GM15510 (cell line): ENCODE measurements around the gene FBLN2.

Experiments
- POLR2A ChIP-seq: IDR thresholded peaks from 3 replicates; pipeline ENCODE4 v1.6.1; 2011; ENCODE audit warnings: borderline replicate concordance; ENCODE audit not compliant: insufficient read length; ENCODE audit errors: extremely low read depth

Gene FBLN2

GRCh38 chr3:13666781-13667709, 118.1 kb downstream of the FBLN2 start:
- TF ChIP-seq POLR2A = no peak

- TF ChIP-seq POLR2A = no peak
Observed at GRCh38 chr3:13668136-13668535, 119.2 kb downstream of the FBLN2 start.

DNA sequence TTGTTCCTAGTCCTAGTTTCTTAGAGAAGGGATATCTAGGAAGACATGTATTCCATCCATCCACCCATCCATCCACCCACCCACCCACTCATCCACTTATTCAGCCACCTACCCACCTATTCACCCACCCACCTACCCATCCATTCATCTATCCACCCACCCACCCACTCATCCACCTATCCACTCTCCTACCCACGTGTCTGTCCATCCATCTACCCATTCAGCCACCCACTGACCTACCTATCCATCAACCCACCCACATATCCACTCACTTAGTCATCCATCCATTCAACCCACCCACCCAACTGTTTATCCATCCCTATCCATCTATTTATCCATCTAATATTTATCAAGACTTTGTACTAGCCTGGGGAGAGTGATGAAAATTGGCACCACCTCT, 120.5 kb downstream of the FBLN2 start:
- TF ChIP-seq POLR2A = no peak

GRCh38 chr3:13670292-13670691, 121.4 kb downstream of the FBLN2 start:
- TF ChIP-seq POLR2A = no peak

DNA sequence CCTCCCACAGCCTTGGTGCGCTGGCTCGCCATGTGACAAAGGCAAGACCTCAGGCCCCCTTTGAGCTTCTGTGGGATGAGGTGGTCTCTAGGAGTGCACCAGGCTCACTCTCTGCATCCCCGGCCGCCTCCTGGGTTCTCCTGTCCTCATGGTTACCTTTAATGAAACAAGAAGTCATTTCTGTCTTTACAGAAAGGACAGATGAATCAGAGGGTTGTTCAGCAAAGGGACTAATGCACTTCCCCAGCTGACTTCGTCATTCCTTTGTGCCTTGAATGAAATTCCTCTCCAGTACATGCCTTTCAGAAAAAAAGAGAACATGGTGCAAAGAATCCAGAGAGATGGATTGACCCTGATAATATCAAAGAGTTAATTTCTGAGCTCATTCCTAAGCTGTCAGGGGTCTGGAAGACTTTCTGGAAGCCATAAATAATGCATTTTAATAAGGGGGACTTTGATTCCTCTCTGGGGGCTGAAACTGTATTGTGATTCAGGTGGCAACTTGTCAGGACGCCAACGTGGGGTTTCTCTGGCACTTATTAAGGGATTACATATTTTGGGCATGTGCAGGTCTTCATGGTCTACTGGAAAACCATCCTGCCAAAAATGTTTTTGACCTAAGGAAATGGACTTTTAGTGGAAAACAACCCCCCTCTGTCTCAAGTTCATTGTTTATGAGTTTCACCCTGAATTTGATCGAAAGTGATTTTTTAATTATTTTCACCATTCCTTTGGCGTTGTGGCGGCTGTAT, 122.7 kb downstream of the FBLN2 start:
- no peak for TF ChIP-seq POLR2A

- TF ChIP-seq POLR2A = no peak
Observed at GRCh38 chr3:13673207-13673606, 124.3 kb downstream of the FBLN2 start.

DNA sequence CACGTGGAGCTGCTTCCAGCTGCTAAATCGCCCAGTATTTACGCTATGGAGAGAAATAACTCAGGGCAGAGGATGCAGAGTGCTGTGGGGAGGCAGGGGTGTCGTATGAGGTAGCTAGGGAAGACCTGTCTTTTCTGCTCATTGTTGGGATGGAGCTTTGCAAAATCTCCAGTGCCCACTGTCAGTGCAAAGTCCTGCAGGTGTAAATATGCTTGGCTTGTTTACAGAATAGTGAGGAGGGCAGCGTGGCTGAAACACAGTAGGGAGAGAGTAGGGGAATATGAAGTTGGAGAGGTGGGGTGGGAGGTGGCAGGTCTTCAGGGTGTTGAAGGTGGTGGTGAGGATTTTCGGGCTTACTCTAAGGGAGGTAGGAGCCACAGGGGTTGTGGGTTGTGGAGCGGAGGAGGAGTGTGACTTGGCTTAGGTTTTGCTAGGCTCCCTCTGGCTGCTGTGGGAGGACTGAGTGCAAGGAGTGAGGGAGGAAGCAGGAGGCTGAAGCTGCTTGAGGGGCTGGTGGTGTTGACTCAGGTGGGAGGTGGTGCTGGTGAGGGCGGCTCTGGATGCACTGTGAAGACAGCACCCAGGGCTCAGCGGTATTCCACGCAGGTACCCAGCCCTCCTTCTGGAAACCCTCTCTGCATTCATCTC, 125.7 kb downstream of the FBLN2 start:
- TF ChIP-seq POLR2A = no peak

GRCh38 chr3:13676356-13677017, 127.6 kb downstream of the FBLN2 start:
- TF ChIP-seq POLR2A = no peak

DNA sequence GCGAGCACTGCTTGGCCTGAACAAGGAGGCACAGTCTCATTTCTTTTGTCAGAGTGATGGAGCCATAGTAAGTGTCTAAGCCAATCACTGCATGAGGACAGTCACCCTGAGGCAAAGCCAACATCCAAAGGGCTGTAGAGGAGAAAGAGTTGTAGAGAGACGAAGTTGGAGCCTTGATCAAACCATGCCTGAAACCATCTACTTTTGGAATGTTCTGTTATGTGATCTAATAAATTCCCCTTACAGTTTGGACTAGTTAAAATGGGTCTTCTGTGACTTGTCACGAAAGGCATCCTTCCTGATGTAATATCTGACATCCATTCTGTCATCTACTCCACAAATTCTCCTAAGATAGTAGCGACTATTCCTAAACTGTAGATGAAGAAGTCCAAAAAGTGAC, 128.3 kb downstream of the FBLN2 start:
- no peak for TF ChIP-seq POLR2A

GRCh38 chr3:13681931-13682330, 133.0 kb downstream of the FBLN2 start:
- TF ChIP-seq POLR2A = no peak

- TF ChIP-seq POLR2A = no peak
Observed at GRCh38 chr3:13682331-13683013, 133.5 kb downstream of the FBLN2 start.

GRCh38 chr3:13683288-13683687, 134.4 kb downstream of the FBLN2 start:
- TF ChIP-seq POLR2A = no peak

DNA sequence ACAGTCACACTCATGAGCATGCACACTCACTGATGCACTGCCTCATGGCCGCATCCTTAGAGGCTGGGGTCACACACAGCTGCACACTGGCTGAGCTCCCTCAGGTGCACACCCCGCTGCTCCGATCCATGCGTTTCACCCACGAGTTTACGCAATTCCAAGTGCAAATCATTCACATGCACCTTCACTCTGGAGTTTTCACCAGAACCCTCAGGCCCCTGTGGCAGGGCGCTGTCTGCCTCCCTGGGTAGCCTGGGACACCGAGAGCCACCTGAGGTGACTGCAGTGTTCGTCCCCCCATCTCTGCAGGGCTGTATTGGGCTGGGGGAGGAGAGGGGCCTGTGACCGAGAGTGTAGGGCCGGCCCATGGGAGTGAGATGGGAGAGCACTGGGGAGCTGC, 134.8 kb downstream of the FBLN2 start:
- no peak for TF ChIP-seq POLR2A

DNA sequence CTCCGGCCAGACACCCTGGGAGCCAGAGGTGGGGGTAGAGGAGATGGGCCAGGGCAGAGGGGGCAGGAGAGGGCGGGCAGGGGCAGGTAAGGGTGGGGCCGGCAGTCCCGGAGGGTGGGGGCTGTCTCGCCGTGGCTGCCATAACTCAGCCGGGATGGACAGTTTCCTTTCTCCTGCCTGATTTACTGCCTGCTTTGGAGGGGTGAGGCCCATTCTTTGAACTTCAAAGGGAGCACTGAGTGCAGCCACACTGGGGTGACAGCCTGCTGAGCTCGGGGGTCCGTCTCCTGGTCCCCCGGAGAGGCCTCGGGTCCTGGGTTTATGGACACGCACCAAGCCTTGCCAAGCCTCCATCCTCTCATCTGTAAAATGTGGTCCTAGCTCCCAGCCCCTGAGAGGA, 135.4 kb downstream of the FBLN2 start:
- no peak for TF ChIP-seq POLR2A

DNA sequence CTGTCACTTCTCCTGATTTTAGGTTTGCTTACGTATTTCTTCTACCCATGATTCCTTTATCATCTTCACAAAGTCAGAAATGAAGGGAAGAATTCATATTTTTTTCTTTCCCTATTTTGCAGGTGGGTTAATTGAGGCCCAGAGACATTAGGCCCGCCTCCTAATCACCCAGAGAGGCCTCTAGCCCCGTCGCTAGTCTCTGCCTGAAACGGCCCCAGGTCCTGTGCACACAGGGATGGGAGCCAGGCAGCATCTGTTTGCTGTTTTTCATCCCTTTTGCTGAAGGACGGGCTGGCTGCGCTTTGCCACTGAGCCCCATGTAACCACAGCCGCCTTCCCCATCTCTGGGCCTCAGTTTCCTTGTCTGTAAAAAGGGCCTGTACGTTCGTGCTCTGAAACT, 135.9 kb downstream of the FBLN2 start:
- no peak for TF ChIP-seq POLR2A

- no peak for TF ChIP-seq POLR2A
Observed at GRCh38 chr3:13685721-13686120, 136.8 kb downstream of the FBLN2 start.
